GM12891 (cell line): ENCODE measurements around the gene PHF20.

Source experiments
- PAX5 ChIP-seq: IDR thresholded peaks from 2 replicates; pipeline ENCODE4 v1.6.1; 2011; ENCODE audit warnings: low read length, moderate library complexity, mild to moderate bottlenecking; ENCODE audit not compliant: insufficient read depth, severe bottlenecking
- POLR2A ChIP-seq: IDR thresholded peaks from 2 replicates; pipeline ENCODE4 v1.6.1; 2011; ENCODE audit warnings: low read depth, low read length, control low read depth
- POLR2AphosphoS5 ChIP-seq: IDR thresholded peaks from 2 replicates; pipeline ENCODE4 v1.6.1; 2011; ENCODE audit warnings: low read depth, low read length, control low read depth
- POU2F2 ChIP-seq: IDR thresholded peaks from 2 replicates; pipeline ENCODE4 v1.6.1; 2011; ENCODE audit warnings: low read depth, mild to moderate bottlenecking, control low read depth, low read length, moderate library complexity
- SPI1 ChIP-seq: IDR thresholded peaks from 2 replicates; pipeline ENCODE4 v1.6.1; 2011; ENCODE audit warnings: low read depth, low read length, control low read depth
- TAF1 ChIP-seq: IDR thresholded peaks from 2 replicates; pipeline ENCODE4 v1.6.1; 2011; ENCODE audit warnings: low read depth, low read length, control low read depth

DNA sequence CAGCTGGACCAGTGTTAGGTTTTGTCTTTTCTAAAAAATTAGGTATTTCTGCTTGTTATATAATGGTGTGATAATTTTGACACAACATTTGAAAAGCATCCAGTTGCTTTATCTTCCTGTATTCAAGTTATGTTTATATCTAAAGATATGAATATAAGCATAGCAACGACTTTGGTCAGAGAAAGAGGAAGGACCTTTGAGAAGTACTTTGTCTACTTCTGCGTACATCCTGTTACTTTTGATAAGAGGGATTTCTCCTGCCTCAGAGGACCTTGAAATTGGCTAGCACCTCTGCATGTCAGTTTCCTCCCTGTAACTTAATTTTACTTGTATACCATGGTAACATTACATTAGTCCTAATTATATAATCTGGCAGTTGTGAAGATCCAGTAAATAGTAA, 24.8 kb downstream of the PHF20 start:
- TF ChIP-seq TAF1 (no peak), POLR2A (no peak), POLR2AphosphoS5 (no peak), SPI1 (no peak), POU2F2 (no peak), PAX5 (no peak)
